ENCODE data around the gene TTC39A. TPM values are rescaled to one million over a fixed set of nuclear protein-coding genes. Genes with fewer than 3 reads are reported as not detected.
"Not testable (repeated sequence)": the region's sequence is repeated elsewhere in the genome, so short reads cannot be mapped to it uniquely, and the experiment has no call there.

The TTC39A gene
- total RNA-seq, 2 donors from 2014 or later = 0.78 TPM; not detected in 1

DNA sequence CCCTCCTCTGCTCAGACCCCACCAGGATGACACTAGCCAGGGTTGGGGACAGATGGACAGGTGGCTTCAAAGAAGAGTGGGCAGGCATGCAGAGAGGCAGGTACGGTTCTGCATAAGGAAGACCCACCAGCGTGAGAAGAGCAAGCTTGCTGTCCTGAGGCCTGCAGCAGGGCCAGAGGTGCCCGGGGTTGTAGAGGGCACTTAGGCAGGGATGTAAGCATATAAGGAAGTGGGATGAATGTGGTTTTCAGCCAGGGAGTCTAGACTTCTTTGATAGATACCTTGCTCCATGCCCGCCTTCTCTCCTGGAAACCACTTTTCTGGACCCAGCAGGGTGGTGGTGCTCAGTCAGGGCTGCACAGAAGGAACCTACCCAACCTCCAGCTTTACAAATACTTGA is 1.4 kb downstream of the TTC39A start:
- Mint-ChIP-seq H3K9me3 (no peaks in the 10 kb centered on the region), H3K4me1 (ENCODE audit: low read depth in 2 of 2) (peaks cover 7% of the 10 kb centered on the region in 2 donors), H3K27me3 (peaks cover 23% of the 10 kb centered on the region in 2 donors), H3K36me3 (no peaks in the 10 kb centered on the region), H3K4me3 (peak overlapping the region; percentile 30), H3K27ac (no peak overlapping the region)
- DNase-seq (ENCODE audit: low spot score) (no peak), ATAC-seq (no peak)

- no peak for DNase-seq (ENCODE audit: low spot score)
- Mint-ChIP-seq H3K36me3 (no peaks in the 10 kb centered on the region), H3K9me3 (no peaks in the 10 kb centered on the region), H3K27me3 (peaks cover 23 to 28% of the 10 kb centered on the region in 2 donors), H3K4me3 (no peak overlapping the region), H3K27ac (no peak overlapping the region), H3K4me1 (ENCODE audit: low read depth in 2 of 2) (peaks cover 7% of the 10 kb centered on the region in 2 donors)
- ATAC-seq = no peak
These were observed 2.1 kb downstream of the TTC39A start for GRCh38 chr1:51328279-51328678.

- H3K36me3 Mint-ChIP-seq = no peaks in the 10 kb centered on the region
- H3K9me3 Mint-ChIP-seq = no peaks in the 10 kb centered on the region
- DNase-seq (ENCODE audit: low spot score) (no peak), ATAC-seq (no peak)
- no peak overlapping the region for H3K4me3 Mint-ChIP-seq
- no peak overlapping the region for H3K27ac Mint-ChIP-seq
- peaks cover 7% of the 10 kb centered on the region in 2 donors for H3K4me1 Mint-ChIP-seq (ENCODE audit: low read depth in 2 of 2)
- H3K27me3 Mint-ChIP-seq = peaks cover 23 to 31% of the 10 kb centered on the region in 2 donors
These were observed 3.0 kb downstream of the TTC39A start for GRCh38 chr1:51327386-51327785.

DNA sequence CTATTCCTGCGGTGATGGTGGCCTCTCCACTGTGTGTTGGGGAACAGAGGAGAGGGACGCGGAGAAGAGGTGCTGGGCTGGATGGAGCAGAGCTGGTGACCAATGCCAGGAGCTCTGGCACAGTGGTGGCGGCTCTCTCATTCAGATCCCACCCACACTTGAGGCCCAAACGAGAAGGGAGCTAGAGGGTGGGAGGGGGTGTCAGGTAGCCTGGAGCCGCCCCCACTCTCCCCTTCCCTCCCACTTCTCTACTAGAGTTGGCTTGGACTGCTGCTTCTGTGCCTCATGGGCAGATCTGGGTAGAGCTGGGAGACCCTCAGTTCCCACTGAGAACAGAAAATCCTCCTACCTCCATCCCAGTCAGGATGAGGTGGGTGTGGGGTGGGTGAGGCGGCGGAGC is 3.5 kb downstream of the TTC39A start:
- no peak overlapping the region for H3K4me3 Mint-ChIP-seq
- H3K4me1 Mint-ChIP-seq (ENCODE audit: low read depth in 2 of 2) = peaks cover 7% of the 10 kb centered on the region in 2 donors
- DNase-seq (ENCODE audit: low spot score) (no peak), ATAC-seq (no peak)
- H3K27ac Mint-ChIP-seq = no peak overlapping the region
- peaks cover 22 to 31% of the 10 kb centered on the region in 2 donors for H3K27me3 Mint-ChIP-seq
- no peaks in the 10 kb centered on the region for H3K36me3 Mint-ChIP-seq
- H3K9me3 Mint-ChIP-seq = no peaks in the 10 kb centered on the region

- DNase-seq (ENCODE audit: low spot score) (no peak), ATAC-seq (no peak)
- Mint-ChIP-seq H3K36me3 (no peaks in the 10 kb centered on the region), H3K4me3 (no peak overlapping the region), H3K27me3 (peaks cover 15 to 25% of the 10 kb centered on the region in 2 donors), H3K4me1 (ENCODE audit: low read depth in 2 of 2) (peaks cover 1 to 2% of the 10 kb centered on the region in 2 donors), H3K9me3 (no peaks in the 10 kb centered on the region), H3K27ac (no peak overlapping the region)
These were observed 4.2 kb downstream of the TTC39A start for GRCh38 chr1:51325878-51326755.

DNA sequence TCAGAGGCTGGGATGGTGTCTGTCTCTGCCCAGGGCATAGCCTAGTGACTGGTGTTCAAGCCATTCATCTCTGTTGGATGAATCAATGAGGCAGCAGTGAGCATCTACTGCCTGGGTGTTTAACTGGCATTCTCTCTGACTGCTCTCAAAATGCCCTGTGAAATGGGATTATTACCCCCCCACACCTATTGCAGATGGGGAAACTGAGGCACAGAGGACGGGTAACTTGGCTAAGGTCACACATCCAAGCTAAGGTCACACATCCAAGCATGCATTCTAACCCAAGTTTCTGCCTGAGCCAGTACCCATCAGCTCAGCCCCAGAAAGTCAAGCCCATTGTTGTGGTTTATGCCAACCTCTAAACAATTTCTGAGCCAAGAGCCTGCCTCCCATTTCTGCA is 5.0 kb downstream of the TTC39A start:
- Mint-ChIP-seq H3K27ac (no peak overlapping the region), H3K4me1 (ENCODE audit: low read depth in 2 of 2) (no peaks in the 10 kb centered on the region)

DNA sequence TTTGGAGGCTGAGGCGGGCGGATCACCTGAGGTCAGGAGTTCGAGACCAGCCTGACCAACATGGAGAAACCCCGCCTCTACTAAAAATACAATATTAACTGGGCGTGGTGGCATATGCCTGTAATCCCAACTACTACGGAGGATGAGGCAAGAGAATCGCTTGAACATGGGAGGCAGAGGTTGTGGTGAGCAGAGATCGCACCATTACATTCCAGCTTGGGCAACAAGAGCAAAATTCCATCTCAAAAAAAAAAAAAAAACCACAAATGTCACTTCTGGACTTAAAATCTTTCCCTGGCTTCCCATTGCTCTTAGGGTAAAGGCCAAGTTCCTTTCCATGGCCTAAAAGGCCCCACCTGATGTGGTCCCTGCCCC is 5.4 kb downstream of the TTC39A start:
- H3K27ac Mint-ChIP-seq; DNase-seq (ENCODE audit: low spot score): not testable (repeated sequence)

More for the DNA sequence above, 5.0 kb downstream of the TTC39A start:
- DNase-seq (ENCODE audit: low spot score) = no peak
- Mint-ChIP-seq H3K27me3 (peaks cover 10 to 22% of the 10 kb centered on the region in 2 donors), H3K4me3 (no peak overlapping the region), H3K36me3 (no peaks in the 10 kb centered on the region), H3K9me3 (no peaks in the 10 kb centered on the region)
- ATAC-seq = no peak

DNA sequence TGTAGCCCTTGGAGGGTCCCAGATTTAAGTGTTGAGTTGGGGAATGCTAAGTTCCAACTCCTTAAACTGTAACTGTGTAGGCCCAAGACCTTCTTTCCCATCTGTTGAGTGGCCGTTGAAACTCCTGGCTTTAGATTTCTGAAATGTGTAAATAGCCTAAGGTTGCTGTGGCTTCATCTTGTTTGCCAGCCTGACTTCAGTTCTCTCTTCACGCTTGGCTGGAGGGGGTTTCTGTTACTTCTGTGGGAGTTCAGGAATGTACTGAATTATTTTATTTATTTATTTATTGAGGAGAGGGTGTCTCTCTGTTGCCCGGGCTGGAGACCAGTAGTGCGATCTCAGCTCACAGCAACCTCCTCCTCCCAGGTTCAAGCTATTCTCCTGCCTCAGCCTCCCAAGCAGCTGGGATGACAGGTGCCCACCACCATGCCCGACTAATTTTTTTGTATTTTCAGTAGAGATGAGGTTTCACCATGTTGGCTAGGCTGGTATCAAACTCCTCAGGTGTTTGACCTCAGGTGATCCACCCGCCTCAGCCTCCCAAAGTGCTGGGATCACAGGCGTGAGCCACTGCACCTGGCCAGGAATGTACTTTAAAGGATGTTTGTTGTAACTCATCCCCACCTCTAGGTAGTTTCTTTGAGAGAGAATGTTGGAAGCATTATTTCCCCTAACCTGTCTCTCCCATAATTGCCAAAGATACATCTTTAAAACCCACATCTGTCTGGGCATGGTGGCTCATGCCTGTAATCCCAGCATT is 5.9 kb downstream of the TTC39A start:
- Mint-ChIP-seq H3K27me3 (peaks cover 10 to 22% of the 10 kb centered on the region in 2 donors), H3K27ac (no peak overlapping the region), H3K4me1 (ENCODE audit: low read depth in 2 of 2) (no peaks in the 10 kb centered on the region), H3K9me3 (no peaks in the 10 kb centered on the region), H3K36me3 (no peaks in the 10 kb centered on the region), H3K4me3 (no peak overlapping the region)
- DNase-seq (ENCODE audit: low spot score) = no peak
- ATAC-seq = no peak

More for the DNA sequence above, 5.4 kb downstream of the TTC39A start:
- not testable (repeated sequence) for H3K36me3 Mint-ChIP-seq; H3K4me1 Mint-ChIP-seq (ENCODE audit: low read depth in 2 of 2); ATAC-seq; H3K4me3 Mint-ChIP-seq; H3K9me3 Mint-ChIP-seq
- peaks cover 10 to 22% of the 10 kb centered on the region in 2 donors for H3K27me3 Mint-ChIP-seq

DNA sequence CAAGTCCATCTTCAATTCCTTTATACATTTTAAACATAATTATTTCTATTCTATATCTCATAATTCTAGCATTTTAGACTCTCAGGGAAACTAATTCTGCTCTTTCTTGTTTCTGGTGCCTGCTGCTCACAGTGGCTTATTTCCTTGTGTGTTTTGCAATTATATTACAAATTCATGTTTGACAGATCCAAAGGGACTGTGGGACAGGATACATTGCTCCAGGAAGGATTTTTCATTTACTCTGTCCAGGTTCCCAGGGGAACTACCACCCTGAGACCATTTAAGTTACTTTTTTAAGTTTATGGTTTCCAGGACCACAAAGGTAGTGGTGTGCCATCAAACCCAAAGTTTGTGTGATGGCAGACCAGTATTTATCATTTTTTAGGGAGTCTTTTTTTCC is 6.6 kb downstream of the TTC39A start:
- H3K36me3 Mint-ChIP-seq = no peaks in the 10 kb centered on the region
- ATAC-seq (no peak), DNase-seq (ENCODE audit: low spot score) (no peak)
- H3K4me3 Mint-ChIP-seq = no peak overlapping the region
- H3K27me3 Mint-ChIP-seq = peaks cover 7 to 16% of the 10 kb centered on the region in 2 donors
- no peak overlapping the region for H3K27ac Mint-ChIP-seq
- no peaks in the 10 kb centered on the region for H3K9me3 Mint-ChIP-seq
- no peaks in the 10 kb centered on the region for H3K4me1 Mint-ChIP-seq (ENCODE audit: low read depth in 2 of 2)

GRCh38 chr1:51322417-51323101 is 7.8 kb downstream of the TTC39A start:
- DNase-seq (ENCODE audit: low spot score) = no peak
- Mint-ChIP-seq H3K36me3 (no peaks in the 10 kb centered on the region), H3K27me3 (peaks cover 0 to 8% of the 10 kb centered on the region in 2 donors), H3K4me1 (ENCODE audit: low read depth in 2 of 2) (no peaks in the 10 kb centered on the region), H3K4me3 (no peak overlapping the region), H3K27ac (no peak overlapping the region), H3K9me3 (no peaks in the 10 kb centered on the region)
- no peak for ATAC-seq

GRCh38 chr1:51321924-51322280 is 8.5 kb downstream of the TTC39A start:
- H3K4me3 Mint-ChIP-seq = no peak overlapping the region
- DNase-seq (ENCODE audit: low spot score) (no peak), ATAC-seq (no peak)
- H3K27me3 Mint-ChIP-seq = peaks cover 0 to 8% of the 10 kb centered on the region in 2 donors
- no peaks in the 10 kb centered on the region for H3K4me1 Mint-ChIP-seq (ENCODE audit: low read depth in 2 of 2)
- H3K27ac Mint-ChIP-seq = no peak overlapping the region
- no peaks in the 10 kb centered on the region for H3K9me3 Mint-ChIP-seq
- no peaks in the 10 kb centered on the region for H3K36me3 Mint-ChIP-seq

GRCh38 chr1:51320967-51321923 is 9.1 kb downstream of the TTC39A start:
- Mint-ChIP-seq H3K27ac (no peak overlapping the region), H3K4me3 (no peak overlapping the region)
- peak in 1 of 2 donors; percentile 25 for ATAC-seq

GRCh38 chr1:51317798-51318197 is 12.6 kb downstream of the TTC39A start:
- ATAC-seq (peak in 1 of 2 donors; percentile 8), DNase-seq (ENCODE audit: low spot score) (no peak)
- H3K36me3 Mint-ChIP-seq = no peaks in the 10 kb centered on the region
- no peak overlapping the region for H3K4me3 Mint-ChIP-seq
- no peaks in the 10 kb centered on the region for H3K9me3 Mint-ChIP-seq
- H3K27ac Mint-ChIP-seq = no peak overlapping the region
- H3K4me1 Mint-ChIP-seq (ENCODE audit: low read depth in 2 of 2) = peaks cover 0 to 8% of the 10 kb centered on the region in 2 donors
- H3K27me3 Mint-ChIP-seq = no peaks in the 10 kb centered on the region

More at GRCh38 chr1:51320967-51321923, 9.1 kb downstream of the TTC39A start:
- no peaks in the 10 kb centered on the region for H3K9me3 Mint-ChIP-seq
- peaks cover 0 to 8% of the 10 kb centered on the region in 2 donors for H3K27me3 Mint-ChIP-seq
- no peak for DNase-seq (ENCODE audit: low spot score)
- H3K4me1 Mint-ChIP-seq (ENCODE audit: low read depth in 2 of 2) = peaks cover 0 to 2% of the 10 kb centered on the region in 2 donors
- no peaks in the 10 kb centered on the region for H3K36me3 Mint-ChIP-seq
